Measurements from ENCODE around the gene BATF3. TPM values are rescaled to one million over a fixed set of nuclear protein-coding genes. Genes with fewer than 3 reads are reported as not detected.

Gene BATF3
- total and polyA plus RNA-seq, 9 of the 15 experiments (the other 6 are each of a cell fraction or from before 2014, with no cell fraction given) = 0.40 to 3.8 (median 2.0) TPM

- WGBS (ENCODE audit: insufficient coverage, low coverage, missing lambda C conversion rate) = 3% methylated on average over 2 of the region's 2 CpGs
- Histone ChIP-seq H3K4me3 (no peak overlapping the region), H3K9ac (ENCODE audit: insufficient read depth in 1 of 2, low read depth in 2 of 2, low read length in 2 of 2) (no peak overlapping the region), H3K4me2 (ENCODE audit: insufficient read depth, low read length) (no peak overlapping the region), H3K36me3 (ENCODE audit: control insufficient read depth, insufficient read depth, low read length) (no peaks in the 10 kb centered on the region), H3K79me2 (ENCODE audit: control insufficient read depth, insufficient read depth, low read length) (no peaks in the 10 kb centered on the region), H4K20me1 (replicated peaks; ENCODE audit: control insufficient read depth, insufficient read depth, low read length) (no peaks in the 10 kb centered on the region), H2AFZ (ENCODE audit: low read depth, low read length) (no peak overlapping the region), H3K9me1 (ENCODE audit: control insufficient read depth, insufficient read depth, low read length) (no peaks in the 10 kb centered on the region), H3K27me3 (ENCODE audit: control insufficient read depth in 2 of 2, insufficient read depth in 2 of 2, low read length in 2 of 2) (peaks cover 40 to 58% of the 10 kb centered on the region in 2 experiments), H3K9me3 (replicated peaks; ENCODE audit: control insufficient read depth, insufficient read depth, low read depth, low read length) (no peaks in the 10 kb centered on the region), H3K27ac (ENCODE audit: extremely low read depth, low read depth, low read length) (no peak overlapping the region), H3K4me1 (replicated peaks in 1 of 2; ENCODE audit: control insufficient read depth in 2 of 2, insufficient read depth in 2 of 2, low read length in 2 of 2) (peaks cover 0 to 19% of the 10 kb centered on the region in 2 experiments; a peak in 3 of 5 replicates)
- FAIRE-seq = no peak
- ChIA-PET POLR2A (no interaction called here), CTCF (ENCODE audit: low intra/inter-chr PET ratio) (interaction anchor here (0.6 kb wide), 1 partner anchor 12 kb away, joined by 3 read pairs; no protein-coding TSS in a partner anchor)
- in situ Hi-C loops (cut with MboI) (no loop called here), intact Hi-C loops (cut with micrococcal nuclease) (no loop called here)
- no TSS peak for BruUV-seq (replicated peaks)
- DNase-seq (ENCODE audit: extremely low read depth in 1 of 4, low spot score in 3 of 4) = no peak
- ATAC-seq = no peak
- TF ChIP-seq HNRNPUL1 (IDR thresholded peaks at IDR 0.05; ENCODE audit: low read length) (no peak), ZNF395 (CRISPR knock-in tag; IDR thresholded peaks at IDR 0.05) (no peak), ATF4 (CRISPR knock-in tag; IDR thresholded peaks at IDR 0.05) (no peak), MITF (IDR thresholded peaks at IDR 0.05) (no peak), SETDB1 (IDR thresholded peaks at IDR 0.05; ENCODE audit: low read length) (no peak), E2F8 (IDR thresholded peaks at IDR 0.05; ENCODE audit: low read depth, partially characterized antibody) (no peak), ZEB2 (IDR thresholded peaks at IDR 0.05) (no peak), ZC3H4 (CRISPR knock-in tag; IDR thresholded peaks at IDR 0.05; ENCODE audit: borderline replicate concordance) (no peak), HDAC1 (IDR thresholded peaks at IDR 0.05) (no peak), MYC (IDR thresholded peaks at IDR 0.05; ENCODE audit: low read depth, low read length) (no peak), MYC (CRISPR knock-in tag; IDR thresholded peaks at IDR 0.05; ENCODE audit: borderline replicate concordance, low read depth) (no peak), NFXL1 (CRISPR knock-in tag; IDR thresholded peaks at IDR 0.05) (no peak)
Measured at GRCh38 chr1:212685429-212685828, 14.2 kb downstream of the BATF3 start.
